ENCODE measurements around the gene SLAMF6.

GRCh38 chr1:160504651-160505050 is 18.4 kb downstream of the SLAMF6 start:
- TF ChIP-seq POLR2A (IDR thresholded peaks at IDR 0.05) (no peak), CTCF (IDR thresholded peaks at IDR 0.05) (no peak)

Measured in testis (tissue), 2 donors.